Type B pancreatic cell (in vitro differentiated cells): Measurements from ENCODE around the gene SPRR2D. TPM values are rescaled to one million over a fixed set of nuclear protein-coding genes. Genes with fewer than 3 reads are reported as not detected.
A peak's percentile ranks its signal among the peaks of the same experiment; 100 is the strongest.
"Not testable (repeated sequence)": the region's sequence is repeated elsewhere in the genome, so short reads cannot be mapped to it uniquely, and the experiment has no call there.

Experiments used
- DNase-seq: peaks from one replicate; pipeline ENCODE4 v3.0.0; 2021; ENCODE audit warnings: mixed read lengths; ENCODE audit not compliant: unreplicated experiment; ENCODE audit errors: extremely low spot score
- H3K27ac Mint-ChIP-seq: 2 replicates; pipeline ENCODE4 v1.8.0; 2021; ENCODE audit warnings: mild to moderate bottlenecking, mixed read lengths
- H3K27me3 Mint-ChIP-seq: 2 replicates; pipeline ENCODE4 v1.8.0; 2021; ENCODE audit warnings: mixed read lengths
- H3K36me3 Mint-ChIP-seq: 2 replicates; pipeline ENCODE4 v1.8.0; 2021; ENCODE audit warnings: mixed read lengths
- H3K4me1 Mint-ChIP-seq: one replicate; pipeline ENCODE4 v1.8.0; 2021; ENCODE audit warnings: mixed read lengths; ENCODE audit not compliant: unreplicated experiment
- H3K4me3 Mint-ChIP-seq: 2 replicates; pipeline ENCODE4 v1.8.0; 2021; ENCODE audit warnings: mild to moderate bottlenecking, mixed read lengths
- H3K9me3 Mint-ChIP-seq: 2 replicates; pipeline ENCODE4 v1.8.0; 2021; ENCODE audit warnings: mixed read lengths
- total RNA-seq: library from RNA; stranded (reverse); gene quantifications from 2 replicates; pipeline ENCODE4 v1.2.1, GENCODE V29; 2021; ENCODE audit warnings: low replicate concordance
- TF ChIP-seq, protein P1 (sequence below): fragments of 200-600 bp; sonication (generic); conservative IDR thresholded peaks from 2 replicates; pipeline ENCODE4 v1.5.0; 2021; ENCODE audit warnings: antibody characterized with exemption, mild to moderate bottlenecking

SPRR2D gene
- total RNA-seq, 1 donor from 2014 or later, result not detected

DNA sequence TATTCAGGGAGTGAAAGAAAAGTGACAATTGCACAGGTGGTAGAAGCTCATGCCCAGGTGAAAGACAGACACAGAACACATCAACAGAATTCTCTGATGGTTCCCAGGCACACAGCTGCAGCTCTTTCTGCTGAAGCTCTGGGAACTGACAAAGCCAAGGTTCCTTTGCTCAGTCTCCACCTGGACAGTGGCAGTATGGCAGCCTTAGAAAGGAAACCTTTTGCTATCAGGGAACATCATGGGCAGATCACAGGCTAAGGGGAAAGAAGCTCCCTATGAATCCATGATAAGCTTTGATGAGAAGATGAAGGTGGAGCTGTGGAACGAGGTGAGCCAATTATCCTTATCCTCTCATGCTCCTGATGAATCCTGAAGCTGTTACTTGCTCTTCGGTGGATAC, 29.3 kb upstream of the SPRR2D start:
- Mint-ChIP-seq H3K9me3 (no peaks in the 10 kb centered on the region), H3K4me3 (no peak overlapping the region), H3K27ac (no peak overlapping the region), H3K4me1 (no peaks in the 10 kb centered on the region), H3K36me3 (no peaks in the 10 kb centered on the region), H3K27me3 (peaks cover 10% of the 10 kb centered on the region)
- DNase-seq, result no peak
- TF ChIP-seq, protein P1, sequence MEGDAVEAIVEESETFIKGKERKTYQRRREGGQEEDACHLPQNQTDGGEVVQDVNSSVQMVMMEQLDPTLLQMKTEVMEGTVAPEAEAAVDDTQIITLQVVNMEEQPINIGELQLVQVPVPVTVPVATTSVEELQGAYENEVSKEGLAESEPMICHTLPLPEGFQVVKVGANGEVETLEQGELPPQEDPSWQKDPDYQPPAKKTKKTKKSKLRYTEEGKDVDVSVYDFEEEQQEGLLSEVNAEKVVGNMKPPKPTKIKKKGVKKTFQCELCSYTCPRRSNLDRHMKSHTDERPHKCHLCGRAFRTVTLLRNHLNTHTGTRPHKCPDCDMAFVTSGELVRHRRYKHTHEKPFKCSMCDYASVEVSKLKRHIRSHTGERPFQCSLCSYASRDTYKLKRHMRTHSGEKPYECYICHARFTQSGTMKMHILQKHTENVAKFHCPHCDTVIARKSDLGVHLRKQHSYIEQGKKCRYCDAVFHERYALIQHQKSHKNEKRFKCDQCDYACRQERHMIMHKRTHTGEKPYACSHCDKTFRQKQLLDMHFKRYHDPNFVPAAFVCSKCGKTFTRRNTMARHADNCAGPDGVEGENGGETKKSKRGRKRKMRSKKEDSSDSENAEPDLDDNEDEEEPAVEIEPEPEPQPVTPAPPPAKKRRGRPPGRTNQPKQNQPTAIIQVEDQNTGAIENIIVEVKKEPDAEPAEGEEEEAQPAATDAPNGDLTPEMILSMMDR, result no peak

DNA sequence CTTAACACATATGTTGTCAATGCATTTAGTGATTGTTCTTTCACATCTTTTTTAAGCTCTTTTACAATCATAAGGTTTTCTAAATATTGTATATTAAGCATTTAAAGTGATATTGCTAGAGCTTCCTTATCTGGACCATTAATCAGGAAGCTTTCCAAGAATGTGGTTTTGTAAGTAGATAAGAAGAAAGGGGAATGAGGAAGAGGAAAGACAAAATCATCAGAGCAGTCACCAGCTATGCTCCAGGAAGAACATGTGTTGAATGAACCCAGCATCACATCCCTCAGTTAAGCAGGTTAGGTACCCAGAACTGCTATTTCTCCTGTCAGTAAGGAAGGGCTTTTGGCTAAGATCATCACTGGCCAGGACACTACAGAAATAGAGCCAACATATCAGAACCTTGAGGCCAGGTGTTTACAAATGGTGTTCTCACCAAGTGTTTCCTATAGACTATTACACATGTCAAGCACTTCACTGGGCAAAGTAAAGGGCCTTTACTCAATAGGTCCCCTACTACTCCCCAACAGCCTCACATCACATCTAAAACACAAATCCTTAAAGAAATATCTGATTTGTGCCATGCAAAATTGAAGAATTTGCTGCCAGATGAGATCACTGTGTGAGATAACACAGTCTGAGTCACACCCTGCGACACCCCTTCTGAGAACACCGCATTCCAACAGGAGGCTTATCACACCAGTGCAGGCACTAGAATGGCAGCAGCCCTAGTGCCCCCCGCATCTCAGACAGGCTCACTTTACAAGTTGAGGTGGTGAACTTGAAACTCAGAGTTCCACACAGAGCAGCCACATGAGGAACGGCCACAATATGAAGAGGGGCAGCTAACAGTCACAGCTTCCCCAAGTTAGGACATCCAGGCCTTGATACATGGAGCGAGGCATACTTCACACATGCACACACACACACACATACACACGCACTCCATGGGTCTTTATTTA, 18.2 kb upstream of the SPRR2D start:
- Mint-ChIP-seq H3K27me3 (peaks cover 6% of the 10 kb centered on the region), H3K4me1 (no peaks in the 10 kb centered on the region), H3K9me3 (no peaks in the 10 kb centered on the region), H3K27ac (peak overlapping the region; percentile 1), H3K36me3 (no peaks in the 10 kb centered on the region), H3K4me3 (no peak overlapping the region)
- no peak for DNase-seq
- TF ChIP-seq, protein P1, result no peak

DNA sequence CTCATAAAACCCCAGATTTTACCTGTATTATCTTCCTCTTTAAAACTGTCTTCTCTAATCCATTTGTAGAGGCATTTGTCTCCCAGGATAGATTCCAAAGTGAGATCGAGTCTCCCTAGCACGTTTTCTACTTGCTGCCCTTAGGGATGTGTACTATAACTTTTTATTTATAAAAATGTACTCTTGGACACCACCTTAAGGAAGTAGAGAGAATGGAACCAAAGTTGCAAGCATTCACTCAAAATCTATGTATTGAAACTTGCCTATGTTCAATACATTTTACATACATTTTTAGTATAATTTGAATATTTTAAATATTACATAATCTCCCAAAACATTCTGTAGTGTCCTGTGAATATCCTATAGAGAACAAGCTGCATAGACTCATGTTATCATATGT, 17.2 kb upstream of the SPRR2D start:
- TF ChIP-seq, protein P1, result no peak
- Mint-ChIP-seq H3K4me3 (no peak overlapping the region), H3K36me3 (no peaks in the 10 kb centered on the region), H3K27me3 (peaks cover 6% of the 10 kb centered on the region), H3K4me1 (no peaks in the 10 kb centered on the region), H3K27ac (no peak overlapping the region), H3K9me3 (no peaks in the 10 kb centered on the region)
- DNase-seq, result no peak

DNA sequence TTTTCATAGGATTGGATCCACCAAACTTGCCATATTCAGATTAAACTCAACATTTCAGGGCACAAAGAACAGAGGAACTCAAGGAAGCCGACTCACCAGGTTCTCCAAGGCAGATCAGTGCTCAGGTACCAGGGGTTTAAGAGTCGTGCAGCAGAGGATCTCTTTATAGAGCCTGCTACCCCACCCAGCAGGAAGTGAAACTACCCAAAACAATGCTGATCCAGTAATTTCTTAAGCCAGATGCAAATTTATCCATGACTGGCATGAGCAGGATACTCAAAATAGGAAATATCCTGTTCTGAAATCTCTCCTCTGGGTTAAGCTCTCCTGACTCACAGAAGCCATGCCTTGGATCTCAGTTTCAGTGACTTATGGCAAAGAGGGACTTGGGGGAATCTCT, 16.5 kb upstream of the SPRR2D start, which contains the start of gene SPRR2A:
SPRR2A (minus strand) TSS at position 138 of the 400 bp plus-strand sequence. CDS start 777 bp downstream, outside the sequence.
- Mint-ChIP-seq H3K36me3 (no peaks in the 10 kb centered on the region), H3K27me3 (peaks cover 11% of the 10 kb centered on the region), H3K4me1 (no peaks in the 10 kb centered on the region), H3K4me3 (no peak within 1 kb of the TSS), H3K27ac (no peak within 1 kb of the TSS), H3K9me3 (no peaks in the 10 kb centered on the region)
- no peak for DNase-seq
- TF ChIP-seq, protein P1, result no peak

DNA sequence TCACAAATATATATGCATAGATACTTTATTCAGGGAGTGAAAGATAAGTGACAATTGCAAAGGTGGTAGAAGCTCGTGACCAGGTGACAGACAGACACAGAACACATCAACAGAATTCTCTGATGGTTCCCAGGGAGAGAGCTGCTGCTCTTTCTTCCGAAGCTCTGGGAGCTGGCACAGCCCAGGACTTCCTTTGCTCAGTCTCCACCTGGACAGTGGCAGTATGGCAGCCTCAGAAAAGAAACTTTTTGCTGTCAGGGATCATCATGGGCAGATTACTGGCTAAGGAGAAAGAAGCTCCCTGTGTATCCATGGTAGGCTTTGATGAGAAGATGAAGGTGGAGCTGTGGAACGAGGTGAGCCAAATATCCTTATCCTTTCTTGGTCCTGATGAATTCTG, 15.2 kb upstream of the SPRR2D start:
- not testable (repeated sequence) for H3K9me3 Mint-ChIP-seq, H3K4me3 Mint-ChIP-seq, H3K27ac Mint-ChIP-seq, H3K4me1 Mint-ChIP-seq, DNase-seq, H3K36me3 Mint-ChIP-seq
- H3K27me3 Mint-ChIP-seq, result peaks cover 18% of the 10 kb centered on the region

DNA sequence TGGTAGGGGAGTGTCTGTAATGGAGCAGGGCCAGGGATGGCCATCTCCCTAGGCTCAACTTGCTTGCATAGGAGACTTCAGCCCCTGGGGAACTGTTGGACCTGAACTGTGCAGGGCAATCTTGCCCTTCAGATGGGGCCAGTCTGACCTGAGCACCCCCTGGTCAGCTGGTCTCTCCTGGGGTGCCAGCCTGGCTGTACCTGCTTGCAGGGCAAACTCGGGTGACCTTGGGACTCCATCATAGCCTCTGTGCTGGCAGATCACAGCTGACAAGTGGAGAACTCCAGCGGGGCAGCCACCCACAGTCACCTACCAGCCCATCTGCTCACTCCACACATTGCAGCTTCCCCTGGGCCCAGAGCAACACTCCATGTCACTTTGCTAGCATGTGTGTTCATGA, 8.3 kb upstream of the SPRR2D start:
- no peaks in the 10 kb centered on the region for H3K36me3 Mint-ChIP-seq
- DNase-seq, result no peak
- H3K27ac Mint-ChIP-seq, result no peak overlapping the region
- peaks cover 16% of the 10 kb centered on the region for H3K27me3 Mint-ChIP-seq
- no peaks in the 10 kb centered on the region for H3K9me3 Mint-ChIP-seq
- TF ChIP-seq, protein P1, result no peak
- no peak overlapping the region for H3K4me3 Mint-ChIP-seq
- H3K4me1 Mint-ChIP-seq, result no peaks in the 10 kb centered on the region
